ENCODE data around the gene UBL4B. TPM values are rescaled to one million over a fixed set of nuclear protein-coding genes. Genes with fewer than 3 reads are reported as not detected.
A peak's percentile ranks its signal among the peaks of the same experiment; 100 is the strongest.

UBL4B gene
- total and polyA plus RNA-seq, 9 of the 15 experiments (the other 6 are each of a cell fraction or from before 2014, with no cell fraction given), result not detected

DNA sequence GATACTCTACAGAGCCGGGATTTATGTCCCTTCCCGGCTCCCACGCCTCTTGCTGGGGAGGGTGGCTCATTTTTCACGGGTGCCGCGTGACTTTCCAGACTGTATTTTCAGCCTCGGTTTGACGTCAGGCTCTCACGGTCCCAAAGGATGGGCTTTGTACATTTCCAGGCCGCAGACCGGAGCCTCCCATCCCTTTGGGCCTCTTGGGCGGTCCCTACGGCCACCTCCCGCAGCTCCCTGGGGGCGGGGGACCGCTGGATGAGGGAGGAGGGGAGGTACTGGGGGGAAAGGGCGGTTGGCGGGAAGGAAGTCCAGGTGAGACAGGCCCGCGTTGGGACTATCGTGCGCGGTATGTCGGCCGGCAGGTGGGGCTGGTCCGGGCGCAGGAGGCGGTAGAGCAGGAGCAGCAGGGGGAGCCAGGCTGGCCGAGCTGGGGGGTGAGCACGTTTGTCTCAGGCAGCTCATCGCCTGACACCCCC, 17.9 kb downstream of the UBL4B start (continued):
- TF ChIP-seq, protein P1, sequence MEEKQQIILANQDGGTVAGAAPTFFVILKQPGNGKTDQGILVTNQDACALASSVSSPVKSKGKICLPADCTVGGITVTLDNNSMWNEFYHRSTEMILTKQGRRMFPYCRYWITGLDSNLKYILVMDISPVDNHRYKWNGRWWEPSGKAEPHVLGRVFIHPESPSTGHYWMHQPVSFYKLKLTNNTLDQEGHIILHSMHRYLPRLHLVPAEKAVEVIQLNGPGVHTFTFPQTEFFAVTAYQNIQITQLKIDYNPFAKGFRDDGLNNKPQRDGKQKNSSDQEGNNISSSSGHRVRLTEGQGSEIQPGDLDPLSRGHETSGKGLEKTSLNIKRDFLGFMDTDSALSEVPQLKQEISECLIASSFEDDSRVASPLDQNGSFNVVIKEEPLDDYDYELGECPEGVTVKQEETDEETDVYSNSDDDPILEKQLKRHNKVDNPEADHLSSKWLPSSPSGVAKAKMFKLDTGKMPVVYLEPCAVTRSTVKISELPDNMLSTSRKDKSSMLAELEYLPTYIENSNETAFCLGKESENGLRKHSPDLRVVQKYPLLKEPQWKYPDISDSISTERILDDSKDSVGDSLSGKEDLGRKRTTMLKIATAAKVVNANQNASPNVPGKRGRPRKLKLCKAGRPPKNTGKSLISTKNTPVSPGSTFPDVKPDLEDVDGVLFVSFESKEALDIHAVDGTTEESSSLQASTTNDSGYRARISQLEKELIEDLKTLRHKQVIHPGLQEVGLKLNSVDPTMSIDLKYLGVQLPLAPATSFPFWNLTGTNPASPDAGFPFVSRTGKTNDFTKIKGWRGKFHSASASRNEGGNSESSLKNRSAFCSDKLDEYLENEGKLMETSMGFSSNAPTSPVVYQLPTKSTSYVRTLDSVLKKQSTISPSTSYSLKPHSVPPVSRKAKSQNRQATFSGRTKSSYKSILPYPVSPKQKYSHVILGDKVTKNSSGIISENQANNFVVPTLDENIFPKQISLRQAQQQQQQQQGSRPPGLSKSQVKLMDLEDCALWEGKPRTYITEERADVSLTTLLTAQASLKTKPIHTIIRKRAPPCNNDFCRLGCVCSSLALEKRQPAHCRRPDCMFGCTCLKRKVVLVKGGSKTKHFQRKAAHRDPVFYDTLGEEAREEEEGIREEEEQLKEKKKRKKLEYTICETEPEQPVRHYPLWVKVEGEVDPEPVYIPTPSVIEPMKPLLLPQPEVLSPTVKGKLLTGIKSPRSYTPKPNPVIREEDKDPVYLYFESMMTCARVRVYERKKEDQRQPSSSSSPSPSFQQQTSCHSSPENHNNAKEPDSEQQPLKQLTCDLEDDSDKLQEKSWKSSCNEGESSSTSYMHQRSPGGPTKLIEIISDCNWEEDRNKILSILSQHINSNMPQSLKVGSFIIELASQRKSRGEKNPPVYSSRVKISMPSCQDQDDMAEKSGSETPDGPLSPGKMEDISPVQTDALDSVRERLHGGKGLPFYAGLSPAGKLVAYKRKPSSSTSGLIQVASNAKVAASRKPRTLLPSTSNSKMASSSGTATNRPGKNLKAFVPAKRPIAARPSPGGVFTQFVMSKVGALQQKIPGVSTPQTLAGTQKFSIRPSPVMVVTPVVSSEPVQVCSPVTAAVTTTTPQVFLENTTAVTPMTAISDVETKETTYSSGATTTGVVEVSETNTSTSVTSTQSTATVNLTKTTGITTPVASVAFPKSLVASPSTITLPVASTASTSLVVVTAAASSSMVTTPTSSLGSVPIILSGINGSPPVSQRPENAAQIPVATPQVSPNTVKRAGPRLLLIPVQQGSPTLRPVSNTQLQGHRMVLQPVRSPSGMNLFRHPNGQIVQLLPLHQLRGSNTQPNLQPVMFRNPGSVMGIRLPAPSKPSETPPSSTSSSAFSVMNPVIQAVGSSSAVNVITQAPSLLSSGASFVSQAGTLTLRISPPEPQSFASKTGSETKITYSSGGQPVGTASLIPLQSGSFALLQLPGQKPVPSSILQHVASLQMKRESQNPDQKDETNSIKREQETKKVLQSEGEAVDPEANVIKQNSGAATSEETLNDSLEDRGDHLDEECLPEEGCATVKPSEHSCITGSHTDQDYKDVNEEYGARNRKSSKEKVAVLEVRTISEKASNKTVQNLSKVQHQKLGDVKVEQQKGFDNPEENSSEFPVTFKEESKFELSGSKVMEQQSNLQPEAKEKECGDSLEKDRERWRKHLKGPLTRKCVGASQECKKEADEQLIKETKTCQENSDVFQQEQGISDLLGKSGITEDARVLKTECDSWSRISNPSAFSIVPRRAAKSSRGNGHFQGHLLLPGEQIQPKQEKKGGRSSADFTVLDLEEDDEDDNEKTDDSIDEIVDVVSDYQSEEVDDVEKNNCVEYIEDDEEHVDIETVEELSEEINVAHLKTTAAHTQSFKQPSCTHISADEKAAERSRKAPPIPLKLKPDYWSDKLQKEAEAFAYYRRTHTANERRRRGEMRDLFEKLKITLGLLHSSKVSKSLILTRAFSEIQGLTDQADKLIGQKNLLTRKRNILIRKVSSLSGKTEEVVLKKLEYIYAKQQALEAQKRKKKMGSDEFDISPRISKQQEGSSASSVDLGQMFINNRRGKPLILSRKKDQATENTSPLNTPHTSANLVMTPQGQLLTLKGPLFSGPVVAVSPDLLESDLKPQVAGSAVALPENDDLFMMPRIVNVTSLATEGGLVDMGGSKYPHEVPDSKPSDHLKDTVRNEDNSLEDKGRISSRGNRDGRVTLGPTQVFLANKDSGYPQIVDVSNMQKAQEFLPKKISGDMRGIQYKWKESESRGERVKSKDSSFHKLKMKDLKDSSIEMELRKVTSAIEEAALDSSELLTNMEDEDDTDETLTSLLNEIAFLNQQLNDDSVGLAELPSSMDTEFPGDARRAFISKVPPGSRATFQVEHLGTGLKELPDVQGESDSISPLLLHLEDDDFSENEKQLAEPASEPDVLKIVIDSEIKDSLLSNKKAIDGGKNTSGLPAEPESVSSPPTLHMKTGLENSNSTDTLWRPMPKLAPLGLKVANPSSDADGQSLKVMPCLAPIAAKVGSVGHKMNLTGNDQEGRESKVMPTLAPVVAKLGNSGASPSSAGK (IDR thresholded peaks at IDR 0.05), result peak; percentile 25; the same call in 1 of the 2 replicates
- TF ChIP-seq, protein P2, sequence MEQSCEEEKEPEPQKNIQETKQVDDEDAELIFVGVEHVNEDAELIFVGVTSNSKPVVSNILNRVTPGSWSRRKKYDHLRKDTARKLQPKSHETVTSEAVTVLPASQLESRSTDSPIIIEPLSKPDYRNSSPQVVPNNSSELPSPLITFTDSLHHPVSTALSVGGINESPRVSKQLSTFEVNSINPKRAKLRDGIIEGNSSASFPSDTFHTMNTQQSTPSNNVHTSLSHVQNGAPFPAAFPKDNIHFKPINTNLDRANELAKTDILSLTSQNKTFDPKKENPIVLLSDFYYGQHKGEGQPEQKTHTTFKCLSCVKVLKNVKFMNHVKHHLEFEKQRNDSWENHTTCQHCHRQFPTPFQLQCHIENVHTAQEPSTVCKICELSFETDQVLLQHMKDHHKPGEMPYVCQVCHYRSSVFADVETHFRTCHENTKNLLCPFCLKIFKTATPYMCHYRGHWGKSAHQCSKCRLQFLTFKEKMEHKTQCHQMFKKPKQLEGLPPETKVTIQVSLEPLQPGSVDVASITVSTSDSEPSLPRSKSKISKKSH (CRISPR knock-in tag; IDR thresholded peaks at IDR 0.05), result no peak
- TF ChIP-seq, protein P3, sequence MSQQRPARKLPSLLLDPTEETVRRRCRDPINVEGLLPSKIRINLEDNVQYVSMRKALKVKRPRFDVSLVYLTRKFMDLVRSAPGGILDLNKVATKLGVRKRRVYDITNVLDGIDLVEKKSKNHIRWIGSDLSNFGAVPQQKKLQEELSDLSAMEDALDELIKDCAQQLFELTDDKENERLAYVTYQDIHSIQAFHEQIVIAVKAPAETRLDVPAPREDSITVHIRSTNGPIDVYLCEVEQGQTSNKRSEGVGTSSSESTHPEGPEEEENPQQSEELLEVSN (IDR thresholded peaks at IDR 0.05; ENCODE audit: borderline replicate concordance in 1 of 2, extremely low read depth in 1 of 2, insufficient read depth in 1 of 2, insufficient read length in 1 of 2, low read depth in 1 of 2, low read length in 1 of 2, poor library complexity in 1 of 2, severe bottlenecking in 1 of 2), result peak in 1 of 2 experiments; percentile 62
- no peak for TF ChIP-seq ZNF778 (CRISPR knock-in tag; IDR thresholded peaks at IDR 0.05)
